Spinal cord (tissue), 10 donors: ENCODE results near the gene SARNP. TPM values are rescaled to one million over a fixed set of nuclear protein-coding genes. Genes with fewer than 3 reads are reported as not detected.

Experiments used
- DNase-seq, 6 donors: peaks; one replicate each; pipeline versions ENCODE4 v3.0.0 to v3.0.0-alpha.2; 2013 to 2015; ENCODE audit warnings: low spot score in 6 of 6, low read depth in 4 of 6
- H3K27ac ChIP-seq: one replicate; pipeline ENCODE4 v1.5.1; 2013; ENCODE audit warnings: low read depth, low read length, control low read depth
- H3K27me3 ChIP-seq: one replicate; pipeline ENCODE4 v1.6.1; 2013; ENCODE audit warnings: low read length; ENCODE audit not compliant: control insufficient read depth, insufficient read depth
- H3K36me3 ChIP-seq: one replicate; pipeline ENCODE4 v1.6.1; 2013; ENCODE audit warnings: low read length; ENCODE audit not compliant: control insufficient read depth, insufficient read depth
- H3K4me1 ChIP-seq: one replicate; pipeline ENCODE4 v1.6.1; 2013; ENCODE audit warnings: low read length; ENCODE audit not compliant: control insufficient read depth, insufficient read depth
- H3K4me3 ChIP-seq: one replicate; pipeline ENCODE4 v1.5.1; 2013; ENCODE audit warnings: low read depth, low read length, control low read depth
- H3K9me3 ChIP-seq: one replicate; pipeline ENCODE4 v1.6.1; 2013; ENCODE audit warnings: low read length; ENCODE audit not compliant: control insufficient read depth, insufficient read depth
- WGBS: methylation state at CpG from one replicate; pipeline ENCODE4 v1.1.5; 2013; ENCODE audit warnings: missing lambda C conversion rate; ENCODE audit not compliant: insufficient coverage; 5-methylcytosine and 5-hydroxymethylcytosine counted together
- polyA plus RNA-seq, 2 donors: library from polyadenylated mRNA; unstranded; fragments of 120-200 nt; gene quantifications; one replicate each; pipeline ENCODE4 v1.2.1, GENCODE V29; 2013; ENCODE audit not compliant: insufficient read length in 2 of 2
- total RNA-seq, 2 donors: library from RNA; depleted of rRNA in 1 of 2; stranded (reverse); fragments of 120-200 nt in 1 of 2; fragments of >200 nt in 1 of 2; gene quantifications; one replicate each; pipeline versions ENCODE4 v1.2.3 to v1.2.4, GENCODE V29; 2013 to 2014
- donor health status: healthy.

Gene SARNP
- total and polyA plus RNA-seq, 4 donors = 52.9 to 98.1 (median 91.2) TPM

DNA sequence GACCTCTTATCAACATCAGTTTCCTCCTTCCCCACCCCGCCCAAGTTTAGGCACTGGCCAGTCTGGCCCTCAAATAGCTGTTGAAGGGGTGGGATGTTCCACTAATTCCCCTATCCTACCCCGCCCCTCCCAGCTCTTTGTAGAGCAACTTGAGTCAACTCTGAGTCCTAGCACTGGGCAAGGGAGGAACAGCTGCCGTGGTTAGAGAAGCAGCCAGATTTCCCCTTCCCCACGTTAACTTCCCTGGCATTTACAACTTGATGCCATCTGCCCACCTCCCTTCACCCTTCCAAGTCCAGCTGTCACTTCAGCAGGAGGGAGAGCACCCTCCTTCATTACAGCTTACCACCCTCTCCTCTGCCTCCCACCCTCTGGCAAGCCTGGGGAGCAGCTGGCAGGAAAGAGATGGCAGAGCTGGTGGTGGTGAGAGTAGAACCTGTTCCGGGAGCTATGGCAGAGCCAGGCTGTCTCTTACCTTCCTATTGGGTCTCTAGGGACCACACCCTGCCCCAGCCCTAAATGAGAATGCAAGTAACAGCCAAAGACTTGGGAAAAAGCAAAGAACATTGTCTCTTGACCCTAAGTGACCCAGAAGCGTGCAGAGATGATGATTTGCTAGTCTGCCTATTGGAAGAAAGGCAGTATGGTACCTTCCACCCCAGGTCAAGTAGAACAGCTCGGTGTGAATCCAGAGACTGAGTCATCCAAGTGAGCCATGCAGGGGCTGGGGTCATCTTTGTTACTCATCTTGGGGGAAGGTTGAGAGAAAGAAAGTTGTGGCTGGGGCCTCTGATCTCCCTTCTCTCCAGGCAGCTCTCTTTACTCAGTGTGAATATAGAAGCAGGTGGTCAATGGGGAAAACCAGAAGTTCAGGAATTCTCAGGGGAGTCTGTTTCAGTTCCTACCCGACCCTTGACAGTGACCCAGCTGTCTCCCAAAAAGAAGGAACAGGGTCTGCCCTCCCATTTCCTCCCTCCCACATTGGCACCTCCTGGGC, 100.2 kb downstream of the SARNP start:
- Histone ChIP-seq H3K4me3 (peak overlapping the region; percentile 94), H3K9me3 (no peaks in the 10 kb centered on the region), H3K4me1 (peaks cover 68% of the 10 kb centered on the region), H3K27me3 (no peaks in the 10 kb centered on the region), H3K27ac (peak overlapping the region; percentile 97), H3K36me3 (peaks cover 29% of the 10 kb centered on the region)
- DNase-seq = peak in 1 of 6 donors; percentile 64
- WGBS = 48% methylated on average over 7 of the region's 8 CpGs

DNA sequence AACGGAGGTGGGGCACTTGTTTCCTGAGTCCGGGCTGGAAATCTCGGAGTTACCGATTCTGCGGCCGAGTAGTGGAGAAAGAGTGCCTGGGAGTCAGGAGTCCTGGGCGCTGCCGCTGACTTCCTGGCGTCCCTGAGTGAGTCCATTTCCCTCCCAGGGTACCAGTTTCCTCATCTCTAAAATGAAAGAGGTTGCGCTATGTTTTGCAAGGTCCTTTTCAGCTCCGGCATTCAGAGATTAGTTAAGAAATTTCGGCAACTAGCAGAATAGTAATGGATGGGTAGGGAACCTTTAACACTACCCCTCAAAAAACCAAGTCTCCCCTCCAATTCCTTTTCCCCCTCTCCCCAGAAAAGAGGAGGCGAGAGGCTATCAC, 101.0 kb downstream of the SARNP start:
- no peak for DNase-seq
- no peaks in the 10 kb centered on the region for H3K27me3 ChIP-seq
- peak overlapping the region; percentile 97 for H3K27ac ChIP-seq
- peaks cover 26% of the 10 kb centered on the region for H3K36me3 ChIP-seq
- 0% methylated on average over 9 of the region's 13 CpGs for WGBS
- no peaks in the 10 kb centered on the region for H3K9me3 ChIP-seq
- H3K4me3 ChIP-seq = peak overlapping the region; percentile 94
- H3K4me1 ChIP-seq = peaks cover 66% of the 10 kb centered on the region

DNA sequence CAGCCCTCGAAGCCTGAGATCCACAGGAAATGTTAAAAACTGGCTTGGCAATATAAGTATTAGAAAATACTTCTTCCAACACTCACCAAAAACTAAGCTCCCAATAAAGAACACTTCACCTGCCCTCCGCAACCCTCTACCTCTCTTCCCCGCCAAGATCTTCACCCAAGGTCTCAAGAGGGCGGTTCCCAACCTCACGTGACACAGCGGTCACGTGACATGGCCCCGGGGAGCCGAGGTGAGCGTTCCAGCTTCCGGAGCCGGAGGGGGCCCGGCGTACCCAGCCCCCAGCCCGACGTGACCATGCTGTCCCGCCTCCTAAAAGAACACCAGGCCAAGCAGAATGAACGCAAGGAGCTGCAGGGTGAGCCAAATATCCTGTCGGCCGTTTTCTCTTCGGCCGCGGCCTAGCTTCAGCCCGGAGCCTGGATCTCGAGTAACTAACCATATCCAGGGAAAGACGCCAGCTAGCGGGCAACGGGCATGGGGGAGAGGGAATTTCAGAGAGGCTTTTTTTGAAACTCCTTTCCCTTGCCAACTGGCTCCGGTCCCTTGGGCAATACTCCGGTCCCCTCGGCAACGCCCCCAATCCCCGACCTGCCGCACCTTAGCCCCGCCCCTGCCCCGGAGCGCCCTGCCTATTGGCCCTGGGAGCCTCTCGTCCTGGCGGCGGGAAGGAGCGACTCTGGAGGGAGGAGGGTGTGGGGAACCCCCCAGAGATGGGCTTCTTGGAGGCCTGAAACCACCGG, 101.5 kb downstream of the SARNP start, which contains the start of gene BLOC1S1:
Gene BLOC1S1 (plus strand): TSS at position 214 of the 749 bp plus-strand sequence. CDS start 6 bp downstream, at position 220.
- H3K4me1 ChIP-seq = peaks cover 60% of the 10 kb centered on the region
- 0% methylated on average over 35 of the region's 42 CpGs for WGBS
- peak within 1 kb of the TSS; percentile 97 for H3K27ac ChIP-seq
- peak within 1 kb of the TSS; percentile 94 for H3K4me3 ChIP-seq
- H3K9me3 ChIP-seq = no peaks in the 10 kb centered on the region
- peaks cover 20% of the 10 kb centered on the region for H3K36me3 ChIP-seq
- peak; percentile 88 to 98 (median 92) for DNase-seq
- peaks cover under 1% of the 10 kb centered on the region for H3K27me3 ChIP-seq

DNA sequence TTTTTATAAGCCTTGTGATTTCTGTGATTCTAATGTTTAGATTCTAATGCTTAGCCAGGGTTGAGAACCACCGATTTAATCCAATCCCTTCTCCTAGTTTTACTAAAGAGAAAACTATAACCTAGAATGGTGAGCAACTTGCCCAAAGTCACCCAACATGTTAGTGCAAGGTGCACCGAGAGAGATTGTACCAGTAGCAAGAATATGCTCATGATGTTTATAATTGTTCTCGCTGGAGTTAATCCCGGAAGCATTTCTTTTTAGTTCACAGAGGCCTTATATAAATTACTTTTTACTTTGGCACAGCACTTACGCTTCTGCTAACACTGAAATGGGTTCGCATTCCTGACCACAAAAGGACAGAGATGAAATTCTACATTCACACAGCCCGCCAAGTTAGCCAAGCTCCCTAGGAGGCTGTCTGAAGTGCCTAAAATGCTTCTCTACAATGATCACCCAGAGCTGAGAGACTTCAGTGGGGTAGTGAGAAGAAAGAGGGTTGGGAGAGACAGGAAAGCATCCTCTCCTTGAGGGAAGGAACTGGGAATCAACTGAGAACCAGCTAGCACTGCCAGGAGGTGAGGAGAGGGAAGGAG, 102.3 kb downstream of the SARNP start:
- WGBS = no CpG with 5 or more reads among the region's 7 CpGs
- peaks cover 6% of the 10 kb centered on the region for H3K27me3 ChIP-seq
- H3K4me1 ChIP-seq = peaks cover 53% of the 10 kb centered on the region
- H3K9me3 ChIP-seq = no peaks in the 10 kb centered on the region
- H3K36me3 ChIP-seq = peaks cover 19% of the 10 kb centered on the region
- DNase-seq = no peak
- H3K4me3 ChIP-seq = peak overlapping the region; percentile 94
- H3K27ac ChIP-seq = peak overlapping the region; percentile 97

DNA sequence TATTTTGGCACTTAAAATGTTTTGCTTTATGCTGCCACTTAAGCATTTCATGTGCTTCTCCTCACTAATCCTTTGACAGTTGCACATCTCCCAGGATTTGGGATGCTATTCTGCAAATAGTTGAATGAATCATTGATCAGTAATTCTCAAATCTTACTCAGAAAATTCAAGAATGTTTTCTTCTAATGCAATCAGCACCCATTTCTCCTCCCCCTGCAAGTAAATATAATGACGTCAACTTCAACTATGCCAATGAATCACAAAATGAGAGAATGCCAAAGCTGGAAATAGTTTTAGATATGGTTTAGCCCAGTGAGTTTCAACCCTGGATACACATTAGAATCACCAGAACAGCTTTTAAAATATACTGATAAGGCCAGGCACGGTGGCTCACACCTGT, 103.8 kb downstream of the SARNP start:
- WGBS = 100% methylated on average over 1 of the region's 2 CpGs
- no peak overlapping the region for H3K27ac ChIP-seq
- peaks cover 5% of the 10 kb centered on the region for H3K36me3 ChIP-seq
- peaks cover 14% of the 10 kb centered on the region for H3K27me3 ChIP-seq
- no peak overlapping the region for H3K4me3 ChIP-seq
- H3K9me3 ChIP-seq = no peaks in the 10 kb centered on the region
- H3K4me1 ChIP-seq = peaks cover 39% of the 10 kb centered on the region
- no peak for DNase-seq

DNA sequence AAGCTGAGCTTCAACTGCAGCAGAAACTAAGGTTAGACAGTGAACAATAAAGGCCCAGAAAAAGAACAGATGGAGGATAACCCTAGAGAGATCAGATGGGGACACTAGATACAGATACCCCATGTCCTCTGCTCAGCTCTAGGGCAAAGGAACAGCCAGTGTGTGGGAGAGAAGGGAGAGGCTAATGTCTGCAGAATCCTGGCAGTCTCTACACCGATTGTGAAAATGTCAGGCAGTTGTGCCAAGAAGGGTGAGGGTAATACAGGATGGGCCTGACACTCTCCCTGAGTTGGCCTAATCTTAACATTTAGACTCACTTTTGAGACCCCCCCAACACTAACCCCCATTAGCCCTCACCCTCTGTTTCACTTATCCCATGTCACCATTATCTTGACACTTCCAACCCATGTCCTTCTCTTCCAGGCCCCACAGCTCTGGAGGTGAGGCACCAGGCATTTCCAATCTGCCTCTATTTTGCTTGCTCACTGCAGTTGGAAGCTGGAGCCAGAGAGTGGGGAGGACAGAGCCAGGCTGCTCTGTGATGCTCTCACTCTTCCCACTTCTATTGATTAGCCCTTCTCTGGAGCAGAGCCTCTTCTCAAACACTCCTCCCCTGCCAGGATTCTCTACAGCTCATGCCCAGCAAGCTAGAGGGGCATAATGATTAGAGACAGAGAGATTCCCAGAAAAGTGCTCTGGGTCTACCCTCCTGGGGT, 104.7 kb downstream of the SARNP start:
- peaks cover 38% of the 10 kb centered on the region for H3K4me1 ChIP-seq
- DNase-seq = no peak
- H3K27ac ChIP-seq = peak overlapping the region; percentile 75
- H3K36me3 ChIP-seq = no peaks in the 10 kb centered on the region
- 50% methylated on average over 1 of the region's 1 CpG for WGBS
- no peak overlapping the region for H3K4me3 ChIP-seq
- H3K27me3 ChIP-seq = peaks cover 17% of the 10 kb centered on the region
- no peaks in the 10 kb centered on the region for H3K9me3 ChIP-seq

DNA sequence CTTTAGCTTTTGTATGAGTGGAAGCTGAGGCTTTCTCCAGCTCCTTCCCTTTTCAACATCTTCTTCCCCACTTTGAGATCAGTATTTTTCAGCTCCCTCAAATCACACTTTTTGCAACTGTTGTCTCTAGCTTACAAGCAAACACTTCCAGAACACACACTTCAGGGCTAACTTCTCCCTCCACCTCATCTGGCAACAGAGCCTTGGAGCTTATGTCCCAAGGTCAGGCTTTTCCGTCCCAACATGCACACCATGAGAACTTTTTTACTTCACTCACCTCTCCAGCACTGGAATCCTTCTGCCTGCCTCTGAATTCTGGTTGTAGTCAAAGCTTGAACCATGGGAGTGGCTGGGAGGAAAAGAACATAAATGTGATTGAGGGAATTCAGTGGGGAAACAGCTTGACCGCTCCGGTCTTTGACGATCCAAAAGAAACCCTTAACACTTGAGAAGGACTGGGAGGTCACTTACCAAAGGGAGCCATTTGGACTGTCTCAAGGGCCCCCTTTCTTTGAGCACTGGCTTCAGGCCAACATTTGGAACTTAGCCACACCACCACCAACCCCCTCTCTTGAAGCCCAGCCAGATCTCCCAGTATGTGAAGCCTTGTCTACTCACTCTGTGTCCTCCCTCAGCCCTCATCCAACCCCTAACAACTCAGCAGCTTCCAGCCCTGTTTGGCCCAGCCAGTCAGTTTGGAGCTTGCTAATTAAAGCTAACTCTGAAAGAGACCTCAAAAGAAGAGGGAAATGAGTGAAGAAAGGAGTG, 105.6 kb downstream of the SARNP start:
- peak in 2 of 6 donors; percentile 62 to 86 for DNase-seq
- H3K36me3 ChIP-seq = peaks cover 2% of the 10 kb centered on the region
- H3K27me3 ChIP-seq = peaks cover 17% of the 10 kb centered on the region
- H3K4me1 ChIP-seq = peaks cover 36% of the 10 kb centered on the region
- H3K4me3 ChIP-seq = peak overlapping the region; percentile 16
- WGBS = 62% methylated on average over 3 of the region's 4 CpGs
- no peaks in the 10 kb centered on the region for H3K9me3 ChIP-seq
- H3K27ac ChIP-seq = peak overlapping the region; percentile 75

DNA sequence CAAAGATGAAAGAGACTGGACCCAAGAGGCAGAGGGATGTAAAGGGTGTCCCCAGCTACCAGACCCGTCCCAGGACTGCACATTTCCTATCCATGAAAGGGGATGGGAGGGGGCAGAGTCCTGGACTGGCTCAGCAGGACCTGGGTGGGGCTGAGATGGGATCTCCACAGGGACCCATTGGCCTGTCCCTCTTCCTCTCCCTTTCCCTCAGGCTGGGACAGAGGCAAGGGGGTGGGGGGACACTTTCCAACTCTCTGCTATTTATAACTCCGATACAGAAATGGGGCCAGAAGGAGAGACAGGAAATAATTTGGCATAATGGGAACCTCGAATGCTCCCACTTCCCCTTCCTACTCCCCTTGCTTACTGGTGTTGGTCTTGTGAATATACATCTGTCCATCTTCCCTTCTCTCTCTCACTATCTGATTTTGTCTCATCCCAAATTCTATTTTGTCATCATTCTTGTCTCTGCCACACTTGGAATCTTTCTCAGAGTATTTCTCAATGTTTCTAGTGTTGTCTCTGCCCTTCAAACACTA, 108.8 kb downstream of the SARNP start:
- H3K4me3 ChIP-seq = no peak overlapping the region

More for the DNA sequence above, 108.8 kb downstream of the SARNP start:
- H3K36me3 ChIP-seq = peaks cover 2% of the 10 kb centered on the region
- peak overlapping the region; percentile 61 for H3K27ac ChIP-seq
- no peak for DNase-seq
- H3K4me1 ChIP-seq = peaks cover 42% of the 10 kb centered on the region
- no peaks in the 10 kb centered on the region for H3K9me3 ChIP-seq
- no CpG with 5 or more reads among the region's 3 CpGs for WGBS
- peaks cover 17% of the 10 kb centered on the region for H3K27me3 ChIP-seq
